HEK293T (cell line): ENCODE measurements around the gene MPP3.

Experiments
- ARNT ChIP-seq: fragments of 450-650 bp; IDR thresholded peaks from 2 replicates; pipeline ENCODE4 v1.6.1; 2017; ENCODE audit warnings: mild to moderate bottlenecking
- BHLHE40 ChIP-seq: fragments of 450-650 bp; IDR thresholded peaks from 2 replicates; pipeline ENCODE4 v1.6.1; 2016; ENCODE audit warnings: mild to moderate bottlenecking, moderate library complexity, borderline replicate concordance
- ELF4 ChIP-seq: fragments of 450-650 bp; IDR thresholded peaks from 2 replicates; pipeline ENCODE4 v1.6.1; 2017; ENCODE audit warnings: antibody characterized with exemption
- FOXA1 ChIP-seq: fragments of 450-650 bp; IDR thresholded peaks from 2 replicates; pipeline ENCODE4 v1.6.1; 2016; ENCODE audit warnings: mild to moderate bottlenecking
- FOXK2 ChIP-seq: fragments of 450-650 bp; IDR thresholded peaks from 2 replicates; pipeline ENCODE4 v1.6.1; 2016; ENCODE audit warnings: mild to moderate bottlenecking
- FOXM1 ChIP-seq: fragments of 450-650 bp; IDR thresholded peaks from 2 replicates; pipeline ENCODE4 v1.6.1; 2017; ENCODE audit warnings: mild to moderate bottlenecking, borderline replicate concordance
- HDGF ChIP-seq: fragments of 450-650 bp; IDR thresholded peaks from 2 replicates; pipeline ENCODE4 v1.6.1; 2017; ENCODE audit warnings: antibody characterized with exemption, borderline replicate concordance
- NFRKB ChIP-seq: fragments of 450-650 bp; IDR thresholded peaks from 2 replicates; pipeline ENCODE4 v1.6.1; 2016; ENCODE audit warnings: mild to moderate bottlenecking, moderate library complexity
- SP1 ChIP-seq: fragments of 450-650 bp; IDR thresholded peaks from 2 replicates; pipeline ENCODE4 v1.6.1; 2017
- SUZ12 ChIP-seq: fragments of 450-650 bp; IDR thresholded peaks from 2 replicates; pipeline ENCODE4 v1.6.1; 2016; ENCODE audit warnings: mild to moderate bottlenecking
- TARDBP ChIP-seq: fragments of 450-650 bp; IDR thresholded peaks from 2 replicates; pipeline ENCODE4 v1.6.1; 2016
- ZNF384 ChIP-seq: fragments of 450-650 bp; IDR thresholded peaks from 2 replicates; pipeline ENCODE4 v1.6.1; 2016
- TF ChIP-seq, protein P1 (sequence below): fragments of 450-650 bp; IDR thresholded peaks from 2 replicates; pipeline ENCODE4 v1.6.1; 2016

DNA sequence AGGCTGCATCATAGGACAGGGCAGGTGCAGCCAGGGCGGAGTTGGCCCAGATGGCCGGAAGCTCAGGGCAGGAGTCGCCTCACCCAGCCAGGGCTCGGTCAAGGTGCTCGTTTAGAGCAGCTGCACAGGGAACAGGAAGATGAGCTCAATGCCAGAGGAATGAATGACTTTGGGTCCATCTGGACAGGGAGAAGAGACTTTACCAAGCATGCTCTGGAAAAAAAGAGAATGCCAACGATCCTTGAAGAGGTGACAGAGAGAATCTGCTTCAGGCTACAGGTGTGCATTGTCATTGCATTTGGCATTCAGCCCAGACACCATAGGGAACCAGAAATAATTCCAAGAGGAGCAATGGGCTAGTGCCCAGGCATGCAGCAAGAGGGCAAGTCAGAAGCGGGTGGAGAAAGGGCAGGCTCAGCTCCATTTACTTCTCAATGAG, 6.7 kb upstream of the MPP3 start:
- TF ChIP-seq BHLHE40: no peak
- TF ChIP-seq FOXM1: no peak
- no peak for TF ChIP-seq HDGF
- TF ChIP-seq NFRKB: no peak
- TF ChIP-seq ELF4: no peak
- no peak for TF ChIP-seq FOXA1
- TF ChIP-seq FOXK2: no peak
- TF ChIP-seq, protein P1, sequence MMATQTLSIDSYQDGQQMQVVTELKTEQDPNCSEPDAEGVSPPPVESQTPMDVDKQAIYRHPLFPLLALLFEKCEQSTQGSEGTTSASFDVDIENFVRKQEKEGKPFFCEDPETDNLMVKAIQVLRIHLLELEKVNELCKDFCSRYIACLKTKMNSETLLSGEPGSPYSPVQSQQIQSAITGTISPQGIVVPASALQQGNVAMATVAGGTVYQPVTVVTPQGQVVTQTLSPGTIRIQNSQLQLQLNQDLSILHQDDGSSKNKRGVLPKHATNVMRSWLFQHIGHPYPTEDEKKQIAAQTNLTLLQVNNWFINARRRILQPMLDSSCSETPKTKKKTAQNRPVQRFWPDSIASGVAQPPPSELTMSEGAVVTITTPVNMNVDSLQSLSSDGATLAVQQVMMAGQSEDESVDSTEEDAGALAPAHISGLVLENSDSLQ: no peak
- no peak for TF ChIP-seq SP1
- no peak for TF ChIP-seq ARNT
- TF ChIP-seq ZNF384: no peak
- no peak for TF ChIP-seq SUZ12
- TF ChIP-seq TARDBP: no peak
